Measurements from ENCODE around the gene BEST1. TPM values are rescaled to one million over a fixed set of nuclear protein-coding genes. Genes with fewer than 3 reads are reported as not detected.

The BEST1 gene
- total and polyA plus RNA-seq, 2 of the 13 experiments (the other 11 are each of a cell fraction or from before 2014, with no cell fraction given), result 0.09 to 0.65 TPM

- no peaks in the 10 kb centered on the region for H3K36me3 ChIP-seq (replicated peaks in 1 of 2; ENCODE audit: control insufficient read depth in 1 of 2, insufficient read depth in 2 of 2, low read length in 2 of 2)
- H3K27ac ChIP-seq (ENCODE audit: extremely low read length, insufficient read depth, low read length), result no peak overlapping the region
- intact Hi-C loops (cut with micrococcal nuclease; ENCODE audit: unreplicated experiment), result no loop called here
- H3K4me3 ChIP-seq (replicated peaks in 1 of 3; ENCODE audit: insufficient read depth in 1 of 3, low read depth in 2 of 3, low read length in 3 of 3), result peak overlapping the region in 1 of 3 experiments; percentile 81; a peak in 2 of 6 replicates
- ATAC-seq, result peak; percentile 24
- H3K79me2 ChIP-seq (ENCODE audit: insufficient read depth, low read length), result no peaks in the 10 kb centered on the region
- FAIRE-seq, result no peak
- no peak for DNase-seq (ENCODE audit: low spot score)
- in situ Hi-C loops (cut with HindIII; ENCODE audit: extremely low pct_ligation_motif_present, low pct_unique_long_range_greater_than_20kb), result no loop called here
- H3K27me3 ChIP-seq (ENCODE audit: control insufficient read depth in 1 of 2, insufficient read depth in 2 of 2, low read length in 2 of 2), result no peaks in the 10 kb centered on the region
- CTCF ChIA-PET (ENCODE audit: low intra/inter-chr PET ratio, low total read pairs), result interaction anchor here (1.3 kb wide), 1 partner anchor 10 kb away, joined by 4 read pairs; no protein-coding TSS in a partner anchor
- no TSS peak for BruUV-seq (replicated peaks)
- no peak overlapping the region for H3K9ac ChIP-seq (ENCODE audit: insufficient read depth, low read depth, low read length)
- peak overlapping the region; percentile 100 for H3K4me2 ChIP-seq (ENCODE audit: low read depth, low read length)
- no peaks in the 10 kb centered on the region for H3K9me3 ChIP-seq (ENCODE audit: low read length)
- WGBS (ENCODE audit: low lambda C conversion rate), result 78% methylated on average over 10 of the region's 13 CpGs
- H4K20me1 ChIP-seq (ENCODE audit: insufficient read depth, low read length), result no peaks in the 10 kb centered on the region
- no peak overlapping the region for H2AFZ ChIP-seq (ENCODE audit: low read length)
- POLR2A ChIA-PET, result interaction anchor here (0.8 to 2.9 kb wide), 21 partner anchors 10 to 194 kb away, joined by 3 to 37 read pairs (median 4); partner anchors contain the start of genes BEST1, FADS1 and FADS3
- peaks cover 32% of the 10 kb centered on the region for H3K4me1 ChIP-seq (ENCODE audit: insufficient read depth, low read length)
- TF ChIP-seq ZSCAN25 (CRISPR knock-in tag; IDR thresholded peaks at IDR 0.05) (0 out of 2 replicates have a peak, but pooled peaks have one; percentile 1), ZNF326 (CRISPR knock-in tag; IDR thresholded peaks at IDR 0.05; ENCODE audit: borderline replicate concordance) (no peak), ZNF687 (CRISPR knock-in tag; IDR thresholded peaks at IDR 0.05) (peak; percentile 4; the same call in 1 of the 2 replicates), ZFP37 (CRISPR knock-in tag; IDR thresholded peaks at IDR 0.05; ENCODE audit: borderline replicate concordance) (no peak), DBP (CRISPR knock-in tag; IDR thresholded peaks at IDR 0.05; ENCODE audit: not compliant biosample characterization) (no peak), ATF2 (CRISPR knock-in tag; IDR thresholded peaks at IDR 0.05) (no peak), ZNF580 (CRISPR knock-in tag; IDR thresholded peaks at IDR 0.05; ENCODE audit: borderline replicate concordance, low read depth) (no peak), SNRNP70 (IDR thresholded peaks at IDR 0.05; ENCODE audit: low read depth, low read length) (no peak), RNF219 (CRISPR knock-in tag; IDR thresholded peaks at IDR 0.05) (no peak), RCOR2 (CRISPR knock-in tag; IDR thresholded peaks at IDR 0.05) (no peak), HNF4A (CRISPR knock-in tag; IDR thresholded peaks at IDR 0.05) (no peak; the same call in 1 of the 2 replicates), ZNF441 (CRISPR knock-in tag; IDR thresholded peaks at IDR 0.05; ENCODE audit: borderline replicate concordance) (no peak), TFE3 (CRISPR knock-in tag; IDR thresholded peaks at IDR 0.05) (no peak)
Measured at GRCh38 chr11:61905067-61905696, 45.0 kb upstream of the BEST1 start.
